GM21423 (cell line): ENCODE results near the gene GOLT1B.

Experiments used
- ATAC-seq: cut with Tn5 transposase; IDR thresholded peaks from one replicate; pipeline ENCODE4 v1.9.1; 2021; ENCODE audit warnings: mild to moderate bottlenecking, moderate library complexity; ENCODE audit not compliant: unreplicated experiment

Gene GOLT1B

GRCh38 chr12:21521541-21521940, 20.0 kb downstream of the GOLT1B start:
- no peak for ATAC-seq

- no peak for ATAC-seq
These were observed 21.6 kb downstream of the GOLT1B start for GRCh38 chr12:21523148-21523547.

- ATAC-seq = no peak
These were observed 24.5 kb downstream of the GOLT1B start, which contains the start of gene SPX for GRCh38 chr12:21526053-21526452. Gene SPX, plus strand, starts transcription at chr12:21526296. Its CDS starts 177 bp downstream, at chr12:21526473.

- ATAC-seq = no peak
These were observed 25.2 kb downstream of the GOLT1B start for GRCh38 chr12:21526721-21527345.

- peak; percentile 93 for ATAC-seq
These were observed 26.0 kb downstream of the GOLT1B start for GRCh38 chr12:21527451-21528180.

- ATAC-seq = no peak
These were observed 27.4 kb downstream of the GOLT1B start for GRCh38 chr12:21528953-21529352.

- ATAC-seq = no peak
These were observed 27.9 kb downstream of the GOLT1B start for GRCh38 chr12:21529456-21529855.

- no peak for ATAC-seq
These were observed 36.6 kb downstream of the GOLT1B start for GRCh38 chr12:21538061-21538653.

- no peak for ATAC-seq
These were observed 38.2 kb downstream of the GOLT1B start for GRCh38 chr12:21539797-21540196.

- no peak for ATAC-seq
These were observed 40.2 kb downstream of the GOLT1B start for GRCh38 chr12:21541773-21542172.

- ATAC-seq = no peak
These were observed 40.8 kb downstream of the GOLT1B start for GRCh38 chr12:21542403-21542802.

- no peak for ATAC-seq
These were observed 41.6 kb downstream of the GOLT1B start for GRCh38 chr12:21543151-21543550.

- ATAC-seq = no peak
These were observed 44.0 kb downstream of the GOLT1B start for GRCh38 chr12:21545557-21545956.

GRCh38 chr12:21546716-21547115, 45.1 kb downstream of the GOLT1B start:
- ATAC-seq = no peak

- no peak for ATAC-seq
These were observed 45.8 kb downstream of the GOLT1B start for GRCh38 chr12:21547437-21547836.

GRCh38 chr12:21551841-21552465, 50.4 kb downstream of the GOLT1B start:
- ATAC-seq = no peak

- no peak for ATAC-seq
These were observed 51.2 kb downstream of the GOLT1B start for GRCh38 chr12:21552635-21553328.

- ATAC-seq = no peak
These were observed 51.7 kb downstream of the GOLT1B start for GRCh38 chr12:21553329-21553675.

GRCh38 chr12:21558100-21558679, 56.6 kb downstream of the GOLT1B start:
- no peak for ATAC-seq

GRCh38 chr12:21559855-21560569, 58.4 kb downstream of the GOLT1B start:
- ATAC-seq = no peak
